NCI-H510A treated with DMSO at 0.1 percent for 48 hours (cell line): ENCODE data around the gene KICS2.

Experiments
- DNase-seq: peaks from one replicate; lab custom pipeline; 2025; lab: John Stamatoyannopoulos, UW

The KICS2 gene

GRCh38 chr12:64173456-64173855 is 48.6 kb downstream of the KICS2 start:
- no peak for DNase-seq
